ENCODE results near the gene SRP14. TPM values are rescaled to one million over a fixed set of nuclear protein-coding genes. Genes with fewer than 3 reads are reported as not detected.

SRP14 gene
- total RNA-seq, 4 donors from 2014 or later: 177 to 369 (median 237) TPM

- Histone ChIP-seq H3K4me1 (peaks cover 18 to 41% (median 20%) of the 10 kb centered on the region in 3 donors), H3K4me3 (no peak overlapping the region), H3K27me3 (peaks cover 0 to 54% (median 0%) of the 10 kb centered on the region in 4 donors), H3K27ac (no peak overlapping the region), H3K9me3 (no peaks in the 10 kb centered on the region), H3K36me3 (no peaks in the 10 kb centered on the region)
- 78 to 87% methylated on average over 10 to 12 of the region's 12 CpGs for WGBS, 2 donors
- intact Hi-C loops (cut with DNase I): no loop called here
- TF ChIP-seq POLR2A (IDR thresholded peaks at IDR 0.05) (no peak), CTCF (IDR thresholded peaks at IDR 0.05) (no peak)
- no peak for DNase-seq
Measured at GRCh38 chr15:40053079-40053830, 14.3 kb upstream of the SRP14 start.

- Histone ChIP-seq H3K27me3 (peaks cover 0 to 49% (median 0%) of the 10 kb centered on the region in 4 donors), H3K4me3 (no peak overlapping the region), H3K4me1 (peaks cover 23 to 48% (median 27%) of the 10 kb centered on the region in 3 donors), H3K27ac (no peak overlapping the region), H3K9me3 (no peaks in the 10 kb centered on the region), H3K36me3 (no peaks in the 10 kb centered on the region)
- intact Hi-C loops (cut with DNase I): no loop called here
- TF ChIP-seq POLR2A (IDR thresholded peaks at IDR 0.05) (no peak), CTCF (IDR thresholded peaks at IDR 0.05) (no peak)
- no peak for DNase-seq
- 74 to 78% methylated on average over 6 of the region's 6 CpGs for WGBS, 2 donors
Measured at GRCh38 chr15:40052604-40053003, 13.6 kb upstream of the SRP14 start.

- DNase-seq: no peak
- intact Hi-C loops (cut with DNase I): no loop called here
Measured at GRCh38 chr15:40051616-40052415, 12.8 kb upstream of the SRP14 start.

GRCh38 chr15:40050788-40051470 lies 11.9 kb upstream of the SRP14 start:
- TF ChIP-seq POLR2A (IDR thresholded peaks at IDR 0.05) (no peak), CTCF (IDR thresholded peaks at IDR 0.05) (no peak)
- Histone ChIP-seq H3K27ac (no peak overlapping the region), H3K27me3 (peaks cover 0 to 38% (median 0%) of the 10 kb centered on the region in 4 donors), H3K4me1 (peaks cover 38 to 60% (median 40%) of the 10 kb centered on the region in 3 donors), H3K9me3 (no peaks in the 10 kb centered on the region), H3K36me3 (no peaks in the 10 kb centered on the region), H3K4me3 (no peak overlapping the region)
- intact Hi-C loops (cut with DNase I): no loop called here
- no peak for DNase-seq
- WGBS, 2 donors: 40 to 66% methylated on average over 8 to 11 of the region's 12 CpGs

More at GRCh38 chr15:40051616-40052415, 12.8 kb upstream of the SRP14 start:
- H3K4me1 ChIP-seq: peaks cover 31 to 56% (median 35%) of the 10 kb centered on the region in 3 donors
- H3K27ac ChIP-seq: no peak overlapping the region
- H3K9me3 ChIP-seq: no peaks in the 10 kb centered on the region
- H3K36me3 ChIP-seq: no peaks in the 10 kb centered on the region
- H3K4me3 ChIP-seq: no peak overlapping the region
- no peak for TF ChIP-seq POLR2A (IDR thresholded peaks at IDR 0.05)
- no peak for TF ChIP-seq CTCF (IDR thresholded peaks at IDR 0.05)
- H3K27me3 ChIP-seq: peaks cover 0 to 41% (median 0%) of the 10 kb centered on the region in 4 donors
- WGBS, 2 donors: 87 to 96% methylated on average over 7 to 10 of the region's 11 CpGs
